GM12891 (cell line): Measurements from ENCODE around the gene BHLHA15.

Experiments used
- POLR2AphosphoS5 ChIP-seq: IDR thresholded peaks from 2 replicates; pipeline ENCODE4 v1.6.1; 2011; ENCODE audit warnings: low read depth, low read length, control low read depth
- TAF1 ChIP-seq: IDR thresholded peaks from 2 replicates; pipeline ENCODE4 v1.6.1; 2011; ENCODE audit warnings: low read depth, low read length, control low read depth

DNA sequence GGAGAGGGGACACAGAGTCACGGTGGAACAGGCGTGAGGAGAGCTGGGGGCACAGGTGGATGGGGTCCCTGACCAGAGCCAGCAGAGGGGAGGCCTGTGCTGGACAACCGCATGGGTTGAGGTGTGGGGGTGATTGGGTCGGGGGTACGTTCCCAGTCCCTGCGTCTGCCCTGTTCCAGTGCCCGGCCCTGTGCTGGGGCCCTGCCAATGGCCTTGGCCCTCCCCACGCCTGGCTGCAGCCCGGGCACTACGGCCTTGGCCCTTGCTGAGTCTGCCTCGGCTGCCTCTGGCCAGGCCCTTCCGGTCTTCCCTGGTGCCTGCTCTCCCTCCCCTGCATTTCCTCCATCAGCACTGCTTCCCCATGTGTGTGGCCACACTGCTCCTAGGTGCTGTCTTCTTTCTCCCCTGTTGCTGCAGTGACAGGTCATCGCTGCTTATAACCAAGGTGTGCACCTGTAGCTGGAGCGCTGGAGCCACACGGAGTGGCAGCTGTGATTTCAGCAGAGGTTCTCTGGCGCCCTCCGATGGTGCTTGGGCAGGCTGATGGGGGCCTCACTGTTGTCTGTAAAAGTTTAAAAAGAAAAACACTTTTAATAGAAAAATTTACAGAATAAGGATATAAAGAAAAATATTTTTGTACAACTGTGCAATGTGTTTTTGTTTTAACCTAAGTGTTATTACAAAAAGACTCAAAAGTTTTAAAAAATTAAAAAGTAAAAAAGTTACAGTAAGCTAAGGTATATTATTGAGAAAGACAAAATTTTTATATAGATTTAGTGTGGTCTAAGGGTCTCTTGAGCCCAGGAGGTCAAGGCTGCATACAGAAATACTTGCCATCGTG, 45.2 kb upstream of the BHLHA15 start:
- no peak for TF ChIP-seq TAF1
- TF ChIP-seq POLR2AphosphoS5, result no peak
